ENCODE results near the gene TEAD1. TPM values are rescaled to one million over a fixed set of nuclear protein-coding genes. Genes with fewer than 3 reads are reported as not detected.

Gene TEAD1
- total and polyA plus RNA-seq, 7 donors: 3.2 to 200 (median 155) TPM

- no peak for DNase-seq
- Histone ChIP-seq H3K4me3 (no peak overlapping the region), H3K27me3 (no peaks in the 10 kb centered on the region), H3K9me3 (no peaks in the 10 kb centered on the region), H3K36me3 (no peaks in the 10 kb centered on the region), H3K4me1 (peaks cover 0 to 73% (median 65%) of the 10 kb centered on the region in 4 donors), H3K27ac (peak overlapping the region; percentile 41 to 81 (median 78))
- WGBS, 2 donors: 31 to 50% methylated on average over 2 of the region's 2 CpGs
- no peak for TF ChIP-seq POLR2A (IDR thresholded peaks at IDR 0.05)
- no peak for TF ChIP-seq CTCF (IDR thresholded peaks at IDR 0.05)
- TF ChIP-seq EP300 (IDR thresholded peaks at IDR 0.05): no peak
- no peak for TF ChIP-seq POLR2AphosphoS5 (IDR thresholded peaks at IDR 0.05)
- intact Hi-C loops (cut with DNase I): no loop called here
Observed at GRCh38 chr11:12800871-12801270, 126.7 kb downstream of the TEAD1 start.

GRCh38 chr11:12801976-12802375 lies 127.8 kb downstream of the TEAD1 start:
- DNase-seq: no peak
- H3K27me3 ChIP-seq: no peaks in the 10 kb centered on the region
- intact Hi-C loops (cut with DNase I): no loop called here
- no peak overlapping the region for H3K4me3 ChIP-seq
- H3K9me3 ChIP-seq: no peaks in the 10 kb centered on the region
- 40 to 65% methylated on average over 1 of the region's 1 CpG for WGBS, 2 donors
- peaks cover 0 to 73% (median 66%) of the 10 kb centered on the region in 4 donors for H3K4me1 ChIP-seq
- no peaks in the 10 kb centered on the region for H3K36me3 ChIP-seq
- H3K27ac ChIP-seq: peak overlapping the region; percentile 73 to 81 (median 78)
- TF ChIP-seq CTCF (IDR thresholded peaks at IDR 0.05) (no peak), EP300 (IDR thresholded peaks at IDR 0.05) (no peak), POLR2AphosphoS5 (IDR thresholded peaks at IDR 0.05) (no peak), POLR2A (IDR thresholded peaks at IDR 0.05) (no peak)

- Histone ChIP-seq H3K27me3 (no peaks in the 10 kb centered on the region), H3K36me3 (no peaks in the 10 kb centered on the region), H3K4me3 (no peak overlapping the region), H3K27ac (peak overlapping the region; percentile 73 to 81 (median 78)), H3K4me1 (peaks cover 0 to 78% (median 67%) of the 10 kb centered on the region in 4 donors), H3K9me3 (no peaks in the 10 kb centered on the region)
- intact Hi-C loops (cut with DNase I): no loop called here
- peak; percentile 74 for DNase-seq
- TF ChIP-seq CTCF (IDR thresholded peaks at IDR 0.05) (no peak), POLR2AphosphoS5 (IDR thresholded peaks at IDR 0.05) (peak in 2 of 4 donors; percentile 26 to 35)
- 14 to 49% methylated on average over 16 of the region's 16 CpGs for WGBS, 2 donors
Observed at GRCh38 chr11:12802418-12803085, 128.3 kb downstream of the TEAD1 start.

- Histone ChIP-seq H3K9me3 (no peaks in the 10 kb centered on the region), H3K36me3 (no peaks in the 10 kb centered on the region), H3K27me3 (no peaks in the 10 kb centered on the region), H3K27ac (peak overlapping the region; percentile 73 to 81 (median 78)), H3K4me1 (peaks cover 0 to 82% (median 70%) of the 10 kb centered on the region in 4 donors), H3K4me3 (no peak overlapping the region)
- TF ChIP-seq CTCF (IDR thresholded peaks at IDR 0.05): no peak
- no peak for TF ChIP-seq POLR2A (IDR thresholded peaks at IDR 0.05)
- no peak for TF ChIP-seq EP300 (IDR thresholded peaks at IDR 0.05)
- no peak for TF ChIP-seq POLR2AphosphoS5 (IDR thresholded peaks at IDR 0.05)
- no peak for DNase-seq
- 40 to 56% methylated on average over 7 of the region's 7 CpGs for WGBS, 2 donors
- intact Hi-C loops (cut with DNase I): no loop called here
Observed at GRCh38 chr11:12803086-12803826, 129.0 kb downstream of the TEAD1 start.
